ENCODE measurements around the gene SMC6. TPM values are rescaled to one million over a fixed set of nuclear protein-coding genes. Genes with fewer than 3 reads are reported as not detected.

Gene SMC6
- polyA plus RNA-seq, 1 of the 3 experiments (the other 2 are of a cell fraction): 6.5 TPM

DNA sequence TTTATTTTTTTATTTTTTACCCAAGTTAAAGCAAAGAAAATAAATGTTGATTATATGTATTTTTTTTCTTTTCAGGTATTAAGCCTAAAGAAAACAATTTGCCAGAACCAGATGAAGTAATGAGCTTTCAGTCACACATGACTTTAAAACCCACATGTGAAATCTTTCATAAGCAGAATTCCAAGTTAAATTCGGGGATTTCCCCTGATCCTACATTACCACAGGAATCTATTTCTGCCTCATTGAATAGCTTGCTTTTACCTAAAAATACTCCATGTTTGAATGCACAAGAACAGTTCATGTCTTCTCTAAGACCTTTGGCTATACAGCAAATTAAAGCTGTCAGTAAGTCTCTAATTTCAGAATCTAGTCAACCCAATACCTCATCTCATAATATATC lies 26.9 kb upstream of the SMC6 start:
- 88% methylated on average over 1 of the region's 1 CpG for WGBS (ENCODE audit: low lambda C conversion rate)
- ChIA-PET CTCF (interaction anchor here (1.0 to 2.0 kb wide), 3 partner anchors 20 to 61 kb away, joined by 3 to 6 read pairs (median 5); no protein-coding TSS in a partner anchor), POLR2A (no interaction called here)
- Histone ChIP-seq H3K9ac (no peak overlapping the region), H3K9me2 (no peaks in the 10 kb centered on the region), H3K36me3 (replicated peaks in 1 of 2; ENCODE audit: control insufficient read depth in 1 of 2, insufficient read depth in 2 of 2, low read length in 1 of 2) (peaks cover 46 to 63% of the 10 kb centered on the region in 2 experiments), H3K79me2 (ENCODE audit: insufficient read depth) (no peaks in the 10 kb centered on the region), H3K27me3 (ENCODE audit: insufficient read depth) (no peaks in the 10 kb centered on the region), H4K20me1 (ENCODE audit: insufficient read depth) (no peaks in the 10 kb centered on the region), H3K4me3 (ENCODE audit: low read depth in 2 of 2, low read length in 1 of 2) (no peak overlapping the region), H3F3A (replicated peaks; ENCODE audit: insufficient read depth) (peaks cover 8% of the 10 kb centered on the region), H3K27ac (ENCODE audit: low read depth in 2 of 2, low read length in 1 of 2) (no peak overlapping the region), H3K4me1 (ENCODE audit: control insufficient read depth in 1 of 2, insufficient read depth in 2 of 2, low read depth in 1 of 2, low read length in 1 of 2) (no peaks in the 10 kb centered on the region), H2AFZ (ENCODE audit: low read depth) (no peak overlapping the region), H3K4me2 (no peak overlapping the region), H3K9me3 (no peaks in the 10 kb centered on the region)
- TF ChIP-seq GABPA (IDR thresholded peaks at IDR 0.05; ENCODE audit: low read depth) (no peak), JUND (IDR thresholded peaks at IDR 0.05) (no peak), ELF1 (IDR thresholded peaks at IDR 0.05) (no peak), SIN3A (IDR thresholded peaks at IDR 0.05; ENCODE audit: borderline replicate concordance, low read depth, low read length) (no peak), FOXM1 (IDR thresholded peaks at IDR 0.05; ENCODE audit: low read depth) (no peak), EZH2phosphoT487 (IDR thresholded peaks at IDR 0.05; ENCODE audit: borderline replicate concordance, low read depth) (no peak), TCF12 (IDR thresholded peaks at IDR 0.05) (no peak), FOXJ3 (CRISPR knock-in tag; IDR thresholded peaks at IDR 0.05) (no peak), RCOR1 (IDR thresholded peaks at IDR 0.05; ENCODE audit: low read length) (no peak), RAD21 (IDR thresholded peaks at IDR 0.05; ENCODE audit: low read length) (no peak), POLR2AphosphoS5 (IDR thresholded peaks at IDR 0.05; ENCODE audit: low read depth, low read length) (no peak), NFIC (IDR thresholded peaks at IDR 0.05; ENCODE audit: borderline replicate concordance) (no peak), TAF1 (IDR thresholded peaks at IDR 0.05; ENCODE audit: borderline replicate concordance, low read depth, low read length) (no peak), FOSL2 (IDR thresholded peaks at IDR 0.05; ENCODE audit: borderline replicate concordance, low read depth) (no peak), EP300 (IDR thresholded peaks at IDR 0.05; ENCODE audit: borderline replicate concordance in 1 of 2, low read depth in 1 of 2, low read length in 1 of 2) (no peak), RFX5 (IDR thresholded peaks at IDR 0.05; ENCODE audit: low read length) (no peak)
- TF ChIP-seq, protein P1, sequence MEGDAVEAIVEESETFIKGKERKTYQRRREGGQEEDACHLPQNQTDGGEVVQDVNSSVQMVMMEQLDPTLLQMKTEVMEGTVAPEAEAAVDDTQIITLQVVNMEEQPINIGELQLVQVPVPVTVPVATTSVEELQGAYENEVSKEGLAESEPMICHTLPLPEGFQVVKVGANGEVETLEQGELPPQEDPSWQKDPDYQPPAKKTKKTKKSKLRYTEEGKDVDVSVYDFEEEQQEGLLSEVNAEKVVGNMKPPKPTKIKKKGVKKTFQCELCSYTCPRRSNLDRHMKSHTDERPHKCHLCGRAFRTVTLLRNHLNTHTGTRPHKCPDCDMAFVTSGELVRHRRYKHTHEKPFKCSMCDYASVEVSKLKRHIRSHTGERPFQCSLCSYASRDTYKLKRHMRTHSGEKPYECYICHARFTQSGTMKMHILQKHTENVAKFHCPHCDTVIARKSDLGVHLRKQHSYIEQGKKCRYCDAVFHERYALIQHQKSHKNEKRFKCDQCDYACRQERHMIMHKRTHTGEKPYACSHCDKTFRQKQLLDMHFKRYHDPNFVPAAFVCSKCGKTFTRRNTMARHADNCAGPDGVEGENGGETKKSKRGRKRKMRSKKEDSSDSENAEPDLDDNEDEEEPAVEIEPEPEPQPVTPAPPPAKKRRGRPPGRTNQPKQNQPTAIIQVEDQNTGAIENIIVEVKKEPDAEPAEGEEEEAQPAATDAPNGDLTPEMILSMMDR (IDR thresholded peaks at IDR 0.05): no peak
- TF ChIP-seq, protein P2, sequence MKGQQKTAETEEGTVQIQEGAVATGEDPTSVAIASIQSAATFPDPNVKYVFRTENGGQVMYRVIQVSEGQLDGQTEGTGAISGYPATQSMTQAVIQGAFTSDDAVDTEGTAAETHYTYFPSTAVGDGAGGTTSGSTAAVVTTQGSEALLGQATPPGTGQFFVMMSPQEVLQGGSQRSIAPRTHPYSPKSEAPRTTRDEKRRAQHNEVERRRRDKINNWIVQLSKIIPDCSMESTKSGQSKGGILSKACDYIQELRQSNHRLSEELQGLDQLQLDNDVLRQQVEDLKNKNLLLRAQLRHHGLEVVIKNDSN (IDR thresholded peaks at IDR 0.05; ENCODE audit: borderline replicate concordance, low read depth): no peak
- TF ChIP-seq, protein P3, sequence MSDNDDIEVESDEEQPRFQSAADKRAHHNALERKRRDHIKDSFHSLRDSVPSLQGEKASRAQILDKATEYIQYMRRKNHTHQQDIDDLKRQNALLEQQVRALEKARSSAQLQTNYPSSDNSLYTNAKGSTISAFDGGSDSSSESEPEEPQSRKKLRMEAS (IDR thresholded peaks at IDR 0.05; ENCODE audit: low read depth): no peak
- TF ChIP-seq, protein P4, sequence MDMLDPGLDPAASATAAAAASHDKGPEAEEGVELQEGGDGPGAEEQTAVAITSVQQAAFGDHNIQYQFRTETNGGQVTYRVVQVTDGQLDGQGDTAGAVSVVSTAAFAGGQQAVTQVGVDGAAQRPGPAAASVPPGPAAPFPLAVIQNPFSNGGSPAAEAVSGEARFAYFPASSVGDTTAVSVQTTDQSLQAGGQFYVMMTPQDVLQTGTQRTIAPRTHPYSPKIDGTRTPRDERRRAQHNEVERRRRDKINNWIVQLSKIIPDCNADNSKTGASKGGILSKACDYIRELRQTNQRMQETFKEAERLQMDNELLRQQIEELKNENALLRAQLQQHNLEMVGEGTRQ (IDR thresholded peaks at IDR 0.05; ENCODE audit: borderline replicate concordance, low read depth, low read length): no peak
- no peak for DNase-seq
